HepG2 (cell line): ENCODE results near the gene KCNQ1OT1. TPM values are rescaled to one million over a fixed set of nuclear protein-coding genes. Genes with fewer than 3 reads are reported as not detected.
A peak's percentile ranks its signal among the peaks of the same experiment; 100 is the strongest.

ENCODE experiments used
- ATAC-seq: fragments of 200-7000 bp; cut with Tn5 transposase; 3 replicates; pipeline ENCODE4 v1.9.1; 2020; ENCODE audit warnings: mild to moderate bottlenecking, moderate library complexity
- BruUV-seq: library from RNA; stranded (reverse); fragments of 400-500 nt; replicated peaks from 2 replicates; lab custom pipeline; 2021; lab: Mats Ljungman, UMichigan
- CTCF ChIA-PET: fragments of 300-600 bp; formaldehyde crosslinking; extraction: SDS; loops from one replicate; lab custom pipeline; 2021; ENCODE audit warnings: low total read pairs, inconsistent platforms, low intra/inter-chr PET ratio; lab: Yijun Ruan, JAX
- POLR2A ChIA-PET: fragments of 350-600 bp; sonication (Branson Sonifier 250); formaldehyde crosslinking; loops from one replicate; lab custom pipeline; 2020; ENCODE audit warnings: antibody characterized with exemption, inconsistent platforms; lab: Yijun Ruan, JAX
- DNase-seq: peaks from one replicate; pipeline ENCODE4 v3.0.0-alpha.2; 2015; ENCODE audit warnings: low spot score
- FAIRE-seq: peaks from 3 replicates; lab custom pipeline; 2011; peaks lifted over from hg19 to GRCh38; lab: Jason Lieb, UNC
- H2AFZ ChIP-seq: one replicate; pipeline ENCODE4 v1.6.1; 2011; ENCODE audit warnings: low read length, inconsistent platforms
- H3K27ac ChIP-seq: fragments of 300-600 bp; 3 replicates; pipeline ENCODE4 v1.8.0; 2011; ENCODE audit warnings: mixed run types, mild to moderate bottlenecking, mixed read lengths, low read length, inconsistent platforms; ENCODE audit not compliant: insufficient read depth; ENCODE audit errors: extremely low read length
- H3K27me3 ChIP-seq, 2 experiments: fragments of 200-600 bp in 1 of 2; 2 replicates in 1 of 2; 3 replicates in 1 of 2; pipeline versions ENCODE4 v1.6.0 to v1.8.0; 2011; ENCODE audit warnings: low read length in 2 of 2, mild to moderate bottlenecking in 2 of 2, moderate library complexity in 2 of 2, inconsistent platforms in 1 of 2; ENCODE audit not compliant: insufficient read depth in 2 of 2, control insufficient read depth in 1 of 2
- H3K36me3 ChIP-seq, 2 experiments: fragments of 200-600 bp in 1 of 2; replicated peaks in 1 of 2; 2 replicates in 1 of 2; 3 replicates in 1 of 2; pipeline versions ENCODE4 v1.5.1 to v1.8.0; 2011; ENCODE audit warnings: low read length in 2 of 2, inconsistent platforms in 1 of 2; ENCODE audit not compliant: insufficient read depth in 2 of 2, control insufficient read depth in 1 of 2
- H3K4me1 ChIP-seq: 2 replicates; pipeline ENCODE4 v1.5.1; 2012; ENCODE audit warnings: low read length, inconsistent platforms; ENCODE audit not compliant: insufficient read depth
- H3K4me2 ChIP-seq: 2 replicates; pipeline ENCODE4 v1.6.0; 2011; ENCODE audit warnings: low read depth, low read length, inconsistent platforms
- H3K4me3 ChIP-seq, 3 experiments: fragments of 200-600 bp in 1 of 3; sonication (generic), shearing (Covaris generic) in 1 of 3; replicated peaks in 1 of 3; 2 replicates each; pipeline ENCODE4 v1.5.1; 2011 to 2016; ENCODE audit warnings: low read length in 3 of 3, inconsistent platforms in 2 of 3, low read depth in 2 of 3, mild to moderate bottlenecking in 2 of 3, control low read depth in 1 of 3, mixed read lengths in 1 of 3; ENCODE audit not compliant: insufficient read depth in 1 of 3
- H3K79me2 ChIP-seq: one replicate; pipeline ENCODE4 v1.6.1; 2011; ENCODE audit warnings: low read length, inconsistent platforms; ENCODE audit not compliant: insufficient read depth
- H3K9ac ChIP-seq: 2 replicates; pipeline ENCODE4 v1.6.0; 2011; ENCODE audit warnings: mild to moderate bottlenecking, low read depth, low read length, inconsistent platforms; ENCODE audit not compliant: insufficient read depth
- H3K9me3 ChIP-seq: 2 replicates; pipeline ENCODE4 v1.5.1; 2012; ENCODE audit warnings: mild to moderate bottlenecking, low read length
- H4K20me1 ChIP-seq: 2 replicates; pipeline ENCODE4 v1.6.0; 2011; ENCODE audit warnings: inconsistent platforms, mild to moderate bottlenecking, low read length, moderate library complexity; ENCODE audit not compliant: insufficient read depth
- BHLHE40 ChIP-seq: IDR thresholded peaks from 2 replicates; pipeline ENCODE4 v1.6.1; 2011; ENCODE audit warnings: low read length, improper control_type of control experiment
- HNF1B ChIP-seq: sonication (generic); formaldehyde crosslinking; IDR thresholded peaks from 2 replicates; pipeline ENCODE4 v1.5.1; 2020; ENCODE audit warnings: mild to moderate bottlenecking, moderate library complexity, missing genetic modification reagents
- MXD1 ChIP-seq: sonication (generic); formaldehyde crosslinking; IDR thresholded peaks from 2 replicates; pipeline ENCODE4 v1.4.0; 2020; ENCODE audit warnings: mild to moderate bottlenecking, missing genetic modification reagents
- NFIB ChIP-seq: sonication (generic); formaldehyde crosslinking; IDR thresholded peaks from 2 replicates; pipeline ENCODE4 v1.9.0; 2021; ENCODE audit warnings: missing genetic modification reagents, mild to moderate bottlenecking, borderline replicate concordance
- PAF1 ChIP-seq: IDR thresholded peaks from 2 replicates; pipeline ENCODE4 v1.6.1; 2016; ENCODE audit warnings: missing genetic modification reagents, missing compliant biosample characterization
- RBFOX2 ChIP-seq: fragments of 200-400 bp; formaldehyde crosslinking; IDR thresholded peaks from 2 replicates; pipeline ENCODE4 v1.6.1; 2017; ENCODE audit warnings: low read depth, mild to moderate bottlenecking, low read length
- TARDBP ChIP-seq: sonication (generic); formaldehyde crosslinking; IDR thresholded peaks from 2 replicates; pipeline ENCODE4 v1.8.0; 2022; ENCODE audit warnings: mild to moderate bottlenecking, missing genetic modification reagents
- ZFY ChIP-seq: sonication (generic); formaldehyde crosslinking; IDR thresholded peaks from 2 replicates; pipeline ENCODE4 v1.4.0; 2020; ENCODE audit warnings: missing genetic modification reagents
- WGBS: methylation state at CpG from one replicate; pipeline ENCODE4 v1.1.6; 2017; ENCODE audit warnings: low lambda C conversion rate; 5-methylcytosine and 5-hydroxymethylcytosine counted together
- in situ Hi-C: cut with HindIII; loops from 2 replicates; pipeline ENCODE4 v1.10.0; 2017; ENCODE audit warnings: low pct_unique_long_range_greater_than_20kb; ENCODE audit not compliant: extremely low pct_ligation_motif_present
- intact Hi-C: fragments of 100-400 bp; cut with micrococcal nuclease; formaldehyde crosslinking; loops from one replicate; pipeline ENCODE4 v1.10.0; 2022; ENCODE audit not compliant: unreplicated experiment
- polyA plus RNA-seq, 8 experiments: library from polyadenylated mRNA; depleted of rRNA in 3 of 8; stranded (reverse) in 7 of 8; unstranded in 1 of 8; fragments of >200 nt; fragmentation: Illumina TruSeq in 4 of 8; extraction: Trizol in 4 of 8; gene quantifications; 2 replicates each; pipeline versions ENCODE4 v1.2.1 to v1.2.3, GENCODE V29; 2011 to 2016; ENCODE audit warnings: low read depth in 4 of 8, missing spikeins in 1 of 8, mixed read lengths in 1 of 8; ENCODE audit not compliant: insufficient read depth in 1 of 8
- total RNA-seq, 5 experiments: library from RNA; depleted of rRNA; stranded (reverse); fragments of >200 nt; fragmentation: Illumina TruSeq; extraction: Trizol; gene quantifications; 2 replicates each; pipeline ENCODE4 v1.2.3, GENCODE V29; 2016; ENCODE audit warnings: low read depth in 1 of 5
- TF ChIP-seq, protein P1 (sequence below), 2 experiments: fragments of 450-650 bp in 1 of 2; sonication (generic) in 1 of 2; formaldehyde crosslinking in 1 of 2; IDR thresholded peaks; 2 replicates each; pipeline versions ENCODE4 v1.6.1 to v1.8.0; 2016 to 2022; ENCODE audit warnings: antibody characterized with exemption in 1 of 2, mild to moderate bottlenecking in 1 of 2, missing genetic modification reagents in 1 of 2
- TF ChIP-seq, protein P2 (sequence below): sonication (generic); formaldehyde crosslinking; IDR thresholded peaks from 2 replicates; pipeline ENCODE4 v1.5.0; 2020; ENCODE audit warnings: missing genetic modification reagents, mild to moderate bottlenecking, borderline replicate concordance

The KCNQ1OT1 gene
- total and polyA plus RNA-seq, 2 of the 13 experiments (the other 11 are each of a cell fraction or from before 2014, with no cell fraction given): 1.3 to 18.9 TPM

- H3K27me3 ChIP-seq: peaks cover 17 to 94% of the 10 kb centered on the region in 2 experiments
- FAIRE-seq (no peak), DNase-seq (no peak), ATAC-seq (no peak)
- ChIA-PET CTCF (no interaction called here), POLR2A (interaction anchor here (1.2 to 7.3 kb wide), 4 partner anchors 8 to 18 kb away, joined by 3 to 88 read pairs (median 11); partner anchors contain the start of gene KCNQ1OT1)
- no peaks in the 10 kb centered on the region for H4K20me1 ChIP-seq
- in situ Hi-C loops (no loop called here), intact Hi-C loops (no loop called here)
- 46% methylated on average over 12 of the region's 22 CpGs for WGBS
- no peaks in the 10 kb centered on the region for H3K9me3 ChIP-seq
- peaks cover 48% of the 10 kb centered on the region for H3K4me1 ChIP-seq
- H3K4me3 ChIP-seq: peak overlapping the region in 1 of 3 experiments; percentile 19; a peak in 1 of 6 replicates
- no peak overlapping the region for H2AFZ ChIP-seq
- H3K79me2 ChIP-seq: no peaks in the 10 kb centered on the region
- BruUV-seq: no TSS peak
- no peak overlapping the region for H3K27ac ChIP-seq
- no peaks in the 10 kb centered on the region for H3K36me3 ChIP-seq
- H3K4me2 ChIP-seq: no peak overlapping the region; the same call in 1 of the 2 replicates
- H3K9ac ChIP-seq: no peak overlapping the region
- TF ChIP-seq RBFOX2 (no peak), NFIB (CRISPR knock-in tag) (no peak), HNF1B (CRISPR knock-in tag) (no peak), ZFY (no peak), PAF1 (CRISPR knock-in tag) (no peak), MXD1 (CRISPR knock-in tag) (no peak), BHLHE40 (no peak), TARDBP (CRISPR knock-in tag) (no peak)
- TF ChIP-seq, protein P1, sequence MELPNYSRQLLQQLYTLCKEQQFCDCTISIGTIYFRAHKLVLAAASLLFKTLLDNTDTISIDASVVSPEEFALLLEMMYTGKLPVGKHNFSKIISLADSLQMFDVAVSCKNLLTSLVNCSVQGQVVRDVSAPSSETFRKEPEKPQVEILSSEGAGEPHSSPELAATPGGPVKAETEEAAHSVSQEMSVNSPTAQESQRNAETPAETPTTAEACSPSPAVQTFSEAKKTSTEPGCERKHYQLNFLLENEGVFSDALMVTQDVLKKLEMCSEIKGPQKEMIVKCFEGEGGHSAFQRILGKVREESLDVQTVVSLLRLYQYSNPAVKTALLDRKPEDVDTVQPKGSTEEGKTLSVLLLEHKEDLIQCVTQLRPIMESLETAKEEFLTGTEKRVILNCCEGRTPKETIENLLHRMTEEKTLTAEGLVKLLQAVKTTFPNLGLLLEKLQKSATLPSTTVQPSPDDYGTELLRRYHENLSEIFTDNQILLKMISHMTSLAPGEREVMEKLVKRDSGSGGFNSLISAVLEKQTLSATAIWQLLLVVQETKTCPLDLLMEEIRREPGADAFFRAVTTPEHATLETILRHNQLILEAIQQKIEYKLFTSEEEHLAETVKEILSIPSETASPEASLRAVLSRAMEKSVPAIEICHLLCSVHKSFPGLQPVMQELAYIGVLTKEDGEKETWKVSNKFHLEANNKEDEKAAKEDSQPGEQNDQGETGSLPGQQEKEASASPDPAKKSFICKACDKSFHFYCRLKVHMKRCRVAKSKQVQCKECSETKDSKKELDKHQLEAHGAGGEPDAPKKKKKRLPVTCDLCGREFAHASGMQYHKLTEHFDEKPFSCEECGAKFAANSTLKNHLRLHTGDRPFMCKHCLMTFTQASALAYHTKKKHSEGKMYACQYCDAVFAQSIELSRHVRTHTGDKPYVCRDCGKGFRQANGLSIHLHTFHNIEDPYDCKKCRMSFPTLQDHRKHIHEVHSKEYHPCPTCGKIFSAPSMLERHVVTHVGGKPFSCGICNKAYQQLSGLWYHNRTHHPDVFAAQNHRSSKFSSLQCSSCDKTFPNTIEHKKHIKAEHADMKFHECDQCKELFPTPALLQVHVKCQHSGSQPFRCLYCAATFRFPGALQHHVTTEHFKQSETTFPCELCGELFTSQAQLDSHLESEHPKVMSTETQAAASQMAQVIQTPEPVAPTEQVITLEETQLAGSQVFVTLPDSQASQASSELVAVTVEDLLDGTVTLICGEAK (IDR thresholded peaks at IDR 0.05): no peak
- TF ChIP-seq, protein P1 (CRISPR knock-in tag; IDR thresholded peaks at IDR 0.05): no peak
- TF ChIP-seq, protein P2, sequence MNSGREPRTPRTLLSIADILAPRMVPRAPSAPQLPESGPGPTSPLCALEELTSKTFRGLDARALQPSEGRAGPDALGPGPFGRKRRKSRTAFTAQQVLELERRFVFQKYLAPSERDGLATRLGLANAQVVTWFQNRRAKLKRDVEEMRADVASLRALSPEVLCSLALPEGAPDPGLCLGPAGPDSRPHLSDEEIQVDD (CRISPR knock-in tag): no peak
Observed at GRCh38 chr11:2717561-2718325, 17.9 kb upstream of the KCNQ1OT1 start.
